Measurements from ENCODE around the gene CLCF1.

The CLCF1 gene

GRCh38 chr11:67366546-67366945 is 6.9 kb downstream of the CLCF1 start:
- Histone ChIP-seq H3K36me3 (ENCODE audit: insufficient read depth) (no peaks in the 10 kb centered on the region), H3K27me3 (ENCODE audit: insufficient read depth, low read depth) (peaks cover 6% of the 10 kb centered on the region; the same call in 1 of the 2 replicates), H3K4me1 (ENCODE audit: low read depth, poor library complexity, severe bottlenecking) (peaks cover 25% of the 10 kb centered on the region), H3K4me3 (IDR thresholded peaks at IDR 0.05; ENCODE audit: insufficient read depth, low read depth, low read length) (no peak overlapping the region), H3K9ac (no peak overlapping the region), H4K20me1 (ENCODE audit: insufficient read depth) (no peaks in the 10 kb centered on the region), H2AFZ (ENCODE audit: low read depth) (no peak overlapping the region), H3K4me2 (no peak overlapping the region), H3K27ac (no peak overlapping the region), H3K79me2 (ENCODE audit: insufficient read depth, low read depth) (no peaks in the 10 kb centered on the region)
- no peak for TF ChIP-seq CTCF (conservative IDR thresholded peaks at IDR 0.05; ENCODE audit: low read depth, low read length)

- Histone ChIP-seq H3K27me3 (ENCODE audit: insufficient read depth, low read depth) (peaks cover 6% of the 10 kb centered on the region; the same call in 1 of the 2 replicates), H3K27ac (no peak overlapping the region), H3K4me2 (no peak overlapping the region), H3K4me1 (ENCODE audit: low read depth, poor library complexity, severe bottlenecking) (peaks cover 20% of the 10 kb centered on the region), H4K20me1 (ENCODE audit: insufficient read depth) (no peaks in the 10 kb centered on the region), H3K36me3 (ENCODE audit: insufficient read depth) (no peaks in the 10 kb centered on the region), H3K4me3 (IDR thresholded peaks at IDR 0.05; ENCODE audit: insufficient read depth, low read depth, low read length) (no peak overlapping the region), H3K79me2 (ENCODE audit: insufficient read depth, low read depth) (no peaks in the 10 kb centered on the region), H3K9ac (no peak overlapping the region), H2AFZ (ENCODE audit: low read depth) (no peak overlapping the region)
- TF ChIP-seq CTCF (conservative IDR thresholded peaks at IDR 0.05; ENCODE audit: low read depth, low read length) = no peak
Observed at GRCh38 chr11:67365736-67366444, 7.5 kb downstream of the CLCF1 start.

DNA sequence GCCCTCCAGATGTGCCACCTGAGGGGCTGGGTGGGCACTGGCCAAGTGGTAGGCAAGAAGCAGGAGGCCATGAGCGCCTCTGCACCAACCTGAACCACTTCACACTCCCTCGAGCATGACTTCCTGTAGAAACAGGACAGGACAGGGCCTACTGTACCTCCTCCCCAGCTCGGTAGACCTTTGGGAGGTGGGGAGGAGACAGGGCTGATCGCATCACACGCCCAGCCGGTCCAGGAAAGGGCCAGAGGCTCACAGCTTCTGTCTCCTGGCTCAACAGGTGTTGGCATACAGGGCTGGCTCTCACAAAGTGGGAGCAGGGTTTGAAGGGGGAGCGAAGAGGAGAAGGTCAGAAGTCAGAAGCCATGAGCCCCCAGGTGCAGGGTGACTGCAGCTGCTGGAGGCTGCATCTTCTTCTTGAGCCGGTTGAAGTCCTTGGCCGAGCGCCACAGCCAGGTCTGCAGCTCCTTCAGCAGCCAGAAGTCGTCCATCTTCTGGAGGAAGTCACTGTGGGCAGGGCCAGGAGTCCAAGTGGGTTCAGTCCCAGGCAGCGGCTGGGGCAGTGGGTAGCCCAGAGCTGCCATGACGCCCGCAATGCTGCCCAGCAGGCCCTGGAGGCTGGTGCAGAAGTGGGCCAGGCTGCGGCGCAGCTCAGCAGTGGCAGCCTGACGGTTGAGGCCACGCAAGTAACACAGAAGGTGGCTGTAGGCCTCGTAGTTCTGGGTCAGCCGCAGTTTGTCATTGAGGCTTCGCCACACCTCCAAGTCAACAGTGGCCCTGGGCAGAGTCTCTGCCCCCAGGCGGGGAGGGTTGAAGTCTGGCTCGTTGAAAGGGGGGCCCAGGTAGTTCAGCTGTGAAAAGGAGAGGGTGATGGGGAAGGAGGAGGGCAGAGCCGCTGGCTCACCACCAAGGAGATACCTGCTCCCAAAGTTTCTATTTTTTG is 8.3 kb downstream of the CLCF1 start:
- H3K4me1 ChIP-seq (ENCODE audit: low read depth, poor library complexity, severe bottlenecking) = peaks cover 20% of the 10 kb centered on the region
- no peak overlapping the region for H2AFZ ChIP-seq (ENCODE audit: low read depth)
- no peak overlapping the region for H3K27ac ChIP-seq
- no peaks in the 10 kb centered on the region for H3K36me3 ChIP-seq (ENCODE audit: insufficient read depth)
- H3K4me2 ChIP-seq = no peak overlapping the region
- no peak overlapping the region for H3K9ac ChIP-seq
- peaks cover 6% of the 10 kb centered on the region; the same call in 1 of the 2 replicates for H3K27me3 ChIP-seq (ENCODE audit: insufficient read depth, low read depth)
- no peaks in the 10 kb centered on the region for H3K79me2 ChIP-seq (ENCODE audit: insufficient read depth, low read depth)
- H3K4me3 ChIP-seq (IDR thresholded peaks at IDR 0.05; ENCODE audit: insufficient read depth, low read depth, low read length) = no peak overlapping the region
- no peak for TF ChIP-seq CTCF (conservative IDR thresholded peaks at IDR 0.05; ENCODE audit: low read depth, low read length)
- no peaks in the 10 kb centered on the region for H4K20me1 ChIP-seq (ENCODE audit: insufficient read depth)

- Histone ChIP-seq H3K79me2 (ENCODE audit: insufficient read depth, low read depth) (no peaks in the 10 kb centered on the region), H3K27me3 (ENCODE audit: insufficient read depth, low read depth) (no peaks in the 10 kb centered on the region), H2AFZ (ENCODE audit: low read depth) (no peak overlapping the region), H3K4me2 (no peak overlapping the region), H3K4me3 (IDR thresholded peaks at IDR 0.05; ENCODE audit: insufficient read depth, low read depth, low read length) (no peak overlapping the region), H4K20me1 (ENCODE audit: insufficient read depth) (no peaks in the 10 kb centered on the region), H3K36me3 (ENCODE audit: insufficient read depth) (no peaks in the 10 kb centered on the region), H3K9ac (no peak overlapping the region), H3K27ac (no peak overlapping the region), H3K4me1 (ENCODE audit: low read depth, poor library complexity, severe bottlenecking) (peaks cover 14% of the 10 kb centered on the region)
- TF ChIP-seq CTCF (conservative IDR thresholded peaks at IDR 0.05; ENCODE audit: low read depth, low read length) = no peak
Observed at GRCh38 chr11:67364169-67364568, 9.2 kb downstream of the CLCF1 start.
